ENCODE data around the gene IKZF4. TPM values are rescaled to one million over a fixed set of nuclear protein-coding genes. Genes with fewer than 3 reads are reported as not detected.
"Not testable (repeated sequence)": the region's sequence is repeated elsewhere in the genome, so short reads cannot be mapped to it uniquely, and the experiment has no call there.

The IKZF4 gene
- total RNA-seq, 1 donor from 2014 or later, result 5.7 TPM

GRCh38 chr12:55984861-55985260 is 36.0 kb upstream of the IKZF4 start:
- H3K4me3 ChIP-seq (ENCODE audit: low read depth, low read length), result no peak overlapping the region
- H3K36me3 ChIP-seq (ENCODE audit: control insufficient read depth, insufficient read depth, low read length), result peaks cover 5% of the 10 kb centered on the region
- H3K27me3 ChIP-seq (ENCODE audit: control insufficient read depth, insufficient read depth, low read length), result no peaks in the 10 kb centered on the region
- DNase-seq (ENCODE audit: low read depth), result no peak
- no peak for TF ChIP-seq CTCF (IDR thresholded peaks at IDR 0.05; ENCODE audit: insufficient read depth, low read length, poor library complexity, severe bottlenecking)

GRCh38 chr12:55985341-55985740 is 35.5 kb upstream of the IKZF4 start:
- H3K27me3 ChIP-seq (ENCODE audit: control insufficient read depth, insufficient read depth, low read length), result no peaks in the 10 kb centered on the region
- TF ChIP-seq CTCF (IDR thresholded peaks at IDR 0.05; ENCODE audit: insufficient read depth, low read length, poor library complexity, severe bottlenecking), result no peak
- H3K4me3 ChIP-seq (ENCODE audit: low read depth, low read length), result no peak overlapping the region
- peaks cover 5% of the 10 kb centered on the region for H3K36me3 ChIP-seq (ENCODE audit: control insufficient read depth, insufficient read depth, low read length)
- no peak for DNase-seq (ENCODE audit: low read depth)

GRCh38 chr12:55985976-55986375 is 34.9 kb upstream of the IKZF4 start:
- H3K36me3 ChIP-seq (ENCODE audit: control insufficient read depth, insufficient read depth, low read length); H3K4me3 ChIP-seq (ENCODE audit: low read depth, low read length); DNase-seq (ENCODE audit: low read depth); H3K27me3 ChIP-seq (ENCODE audit: control insufficient read depth, insufficient read depth, low read length): not testable (repeated sequence)

GRCh38 chr12:55991110-55991509 is 29.7 kb upstream of the IKZF4 start:
- TF ChIP-seq CTCF (IDR thresholded peaks at IDR 0.05; ENCODE audit: insufficient read depth, low read length, poor library complexity, severe bottlenecking), result no peak
- no peaks in the 10 kb centered on the region for H3K27me3 ChIP-seq (ENCODE audit: control insufficient read depth, insufficient read depth, low read length)
- DNase-seq (ENCODE audit: low read depth), result no peak
- H3K36me3 ChIP-seq (ENCODE audit: control insufficient read depth, insufficient read depth, low read length), result peaks cover 4% of the 10 kb centered on the region
- H3K4me3 ChIP-seq (ENCODE audit: low read depth, low read length), result no peak overlapping the region

GRCh38 chr12:55993230-55993853 is 27.5 kb upstream of the IKZF4 start:
- DNase-seq (ENCODE audit: low read depth), result no peak
- no peak for TF ChIP-seq CTCF (IDR thresholded peaks at IDR 0.05; ENCODE audit: insufficient read depth, low read length, poor library complexity, severe bottlenecking)
- Histone ChIP-seq H3K4me3 (ENCODE audit: low read depth, low read length) (no peak overlapping the region), H3K27me3 (ENCODE audit: control insufficient read depth, insufficient read depth, low read length) (no peaks in the 10 kb centered on the region), H3K36me3 (ENCODE audit: control insufficient read depth, insufficient read depth, low read length) (peaks cover 4% of the 10 kb centered on the region)

- H3K4me3 ChIP-seq (ENCODE audit: low read depth, low read length), result no peak overlapping the region
- no peak for DNase-seq (ENCODE audit: low read depth)
- no peaks in the 10 kb centered on the region for H3K27me3 ChIP-seq (ENCODE audit: control insufficient read depth, insufficient read depth, low read length)
- TF ChIP-seq CTCF (IDR thresholded peaks at IDR 0.05; ENCODE audit: insufficient read depth, low read length, poor library complexity, severe bottlenecking), result no peak
- H3K36me3 ChIP-seq (ENCODE audit: control insufficient read depth, insufficient read depth, low read length), result peaks cover 2% of the 10 kb centered on the region
Observed at GRCh38 chr12:55995366-55995765, 25.5 kb upstream of the IKZF4 start.

Measured in kidney epithelial cell (primary cell).